ENCODE data around the gene ARHGAP26.

Gene ARHGAP26

GRCh38 chr5:142821034-142821732 lies 51.0 kb downstream of the ARHGAP26 start:
- no peaks in the 10 kb centered on the region for H3K36me3 ChIP-seq (ENCODE audit: control insufficient read depth in 1 of 2, insufficient read depth in 2 of 2, low read length in 2 of 2)
- no peaks in the 10 kb centered on the region for H3K9me3 ChIP-seq (ENCODE audit: control insufficient read depth in 1 of 2, low read length in 2 of 2)
- H3K4me1 ChIP-seq (ENCODE audit: control insufficient read depth in 1 of 2, insufficient read depth in 2 of 2, low read length in 2 of 2): peaks cover 90 to 97% of the 10 kb centered on the region in 2 donors
- peak overlapping the region; percentile 11 for H3K27ac ChIP-seq (ENCODE audit: low read depth, low read length)
- H3K4me3 ChIP-seq (ENCODE audit: low read depth in 1 of 2, low read length in 2 of 2): peak overlapping the region in 1 of 2 donors; percentile 36
- H3K27me3 ChIP-seq (ENCODE audit: control insufficient read depth in 1 of 2, insufficient read depth in 2 of 2, low read length in 2 of 2): no peaks in the 10 kb centered on the region
- H3K9ac ChIP-seq (ENCODE audit: low read depth in 1 of 2, low read length in 2 of 2): no peak overlapping the region

- no peaks in the 10 kb centered on the region for H3K9me3 ChIP-seq (ENCODE audit: control insufficient read depth in 1 of 2, low read length in 2 of 2)
- H3K27me3 ChIP-seq (ENCODE audit: control insufficient read depth in 1 of 2, insufficient read depth in 2 of 2, low read length in 2 of 2): no peaks in the 10 kb centered on the region
- peaks cover 90 to 97% of the 10 kb centered on the region in 2 donors for H3K4me1 ChIP-seq (ENCODE audit: control insufficient read depth in 1 of 2, insufficient read depth in 2 of 2, low read length in 2 of 2)
- no peak overlapping the region for H3K4me3 ChIP-seq (ENCODE audit: low read depth in 1 of 2, low read length in 2 of 2)
- H3K36me3 ChIP-seq (ENCODE audit: control insufficient read depth in 1 of 2, insufficient read depth in 2 of 2, low read length in 2 of 2): no peaks in the 10 kb centered on the region
- H3K9ac ChIP-seq (ENCODE audit: low read depth in 1 of 2, low read length in 2 of 2): no peak overlapping the region
- H3K27ac ChIP-seq (ENCODE audit: low read depth, low read length): no peak overlapping the region
Observed at GRCh38 chr5:142821733-142822487, 51.7 kb downstream of the ARHGAP26 start.

GRCh38 chr5:142823126-142823525 lies 52.9 kb downstream of the ARHGAP26 start:
- Histone ChIP-seq H3K9ac (ENCODE audit: low read depth in 1 of 2, low read length in 2 of 2) (no peak overlapping the region), H3K36me3 (ENCODE audit: control insufficient read depth in 1 of 2, insufficient read depth in 2 of 2, low read length in 2 of 2) (no peaks in the 10 kb centered on the region), H3K27ac (ENCODE audit: low read depth, low read length) (no peak overlapping the region), H3K27me3 (ENCODE audit: control insufficient read depth in 1 of 2, insufficient read depth in 2 of 2, low read length in 2 of 2) (no peaks in the 10 kb centered on the region), H3K9me3 (ENCODE audit: control insufficient read depth in 1 of 2, low read length in 2 of 2) (no peaks in the 10 kb centered on the region), H3K4me1 (ENCODE audit: control insufficient read depth in 1 of 2, insufficient read depth in 2 of 2, low read length in 2 of 2) (peaks cover 87 to 97% of the 10 kb centered on the region in 2 donors), H3K4me3 (ENCODE audit: low read depth in 1 of 2, low read length in 2 of 2) (no peak overlapping the region)

DNA sequence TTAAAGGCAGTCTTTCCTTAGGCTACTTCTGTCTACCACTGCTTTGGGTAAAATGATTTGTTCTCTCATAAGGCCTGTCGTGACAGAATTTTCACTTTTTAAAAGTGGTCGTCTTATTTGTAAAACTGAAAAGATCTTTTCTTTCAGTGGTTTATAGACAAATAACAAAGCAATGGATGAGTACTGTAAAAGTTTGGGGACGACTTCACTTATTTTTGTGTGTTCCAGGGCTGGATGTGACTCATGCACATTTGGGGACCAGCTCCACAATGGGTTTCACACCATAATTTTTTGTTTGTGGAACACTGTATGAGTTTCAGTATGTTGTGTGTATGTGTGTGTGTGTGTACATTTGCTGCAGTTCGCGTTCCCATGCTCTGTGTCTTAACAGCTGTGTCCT lies 53.6 kb downstream of the ARHGAP26 start:
- no peaks in the 10 kb centered on the region for H3K27me3 ChIP-seq (ENCODE audit: control insufficient read depth in 1 of 2, insufficient read depth in 2 of 2, low read length in 2 of 2)
- H3K9ac ChIP-seq (ENCODE audit: low read depth in 1 of 2, low read length in 2 of 2): no peak overlapping the region
- no peaks in the 10 kb centered on the region for H3K9me3 ChIP-seq (ENCODE audit: control insufficient read depth in 1 of 2, low read length in 2 of 2)
- H3K36me3 ChIP-seq (ENCODE audit: control insufficient read depth in 1 of 2, insufficient read depth in 2 of 2, low read length in 2 of 2): no peaks in the 10 kb centered on the region
- H3K4me1 ChIP-seq (ENCODE audit: control insufficient read depth in 1 of 2, insufficient read depth in 2 of 2, low read length in 2 of 2): peaks cover 83 to 95% of the 10 kb centered on the region in 2 donors
- no peak overlapping the region for H3K27ac ChIP-seq (ENCODE audit: low read depth, low read length)
- no peak overlapping the region for H3K4me3 ChIP-seq (ENCODE audit: low read depth in 1 of 2, low read length in 2 of 2)

DNA sequence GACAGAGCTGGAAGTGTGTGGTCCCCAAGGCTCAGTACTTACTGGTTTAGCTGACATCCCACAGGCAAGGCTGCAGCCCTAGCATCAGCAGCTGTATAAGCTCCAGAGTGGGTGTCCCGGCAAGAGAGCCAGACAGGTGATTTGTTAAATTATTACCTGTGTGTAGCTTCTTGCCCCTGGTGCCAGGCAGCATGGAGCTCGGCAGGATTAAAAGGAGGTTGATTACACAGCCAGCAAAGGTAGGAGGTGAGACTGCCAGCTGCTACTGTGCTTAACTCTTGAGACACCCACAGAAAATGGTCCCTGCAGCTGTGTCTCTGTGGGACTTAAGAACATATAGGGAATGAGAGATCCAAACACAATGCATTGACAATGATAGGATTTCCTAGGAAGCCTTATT lies 54.2 kb downstream of the ARHGAP26 start:
- Histone ChIP-seq H3K36me3 (ENCODE audit: control insufficient read depth in 1 of 2, insufficient read depth in 2 of 2, low read length in 2 of 2) (no peaks in the 10 kb centered on the region), H3K9me3 (ENCODE audit: control insufficient read depth in 1 of 2, low read length in 2 of 2) (no peaks in the 10 kb centered on the region), H3K4me1 (ENCODE audit: control insufficient read depth in 1 of 2, insufficient read depth in 2 of 2, low read length in 2 of 2) (peaks cover 82 to 95% of the 10 kb centered on the region in 2 donors), H3K4me3 (ENCODE audit: low read depth in 1 of 2, low read length in 2 of 2) (no peak overlapping the region), H3K27ac (ENCODE audit: low read depth, low read length) (no peak overlapping the region), H3K9ac (ENCODE audit: low read depth in 1 of 2, low read length in 2 of 2) (no peak overlapping the region), H3K27me3 (ENCODE audit: control insufficient read depth in 1 of 2, insufficient read depth in 2 of 2, low read length in 2 of 2) (no peaks in the 10 kb centered on the region)

DNA sequence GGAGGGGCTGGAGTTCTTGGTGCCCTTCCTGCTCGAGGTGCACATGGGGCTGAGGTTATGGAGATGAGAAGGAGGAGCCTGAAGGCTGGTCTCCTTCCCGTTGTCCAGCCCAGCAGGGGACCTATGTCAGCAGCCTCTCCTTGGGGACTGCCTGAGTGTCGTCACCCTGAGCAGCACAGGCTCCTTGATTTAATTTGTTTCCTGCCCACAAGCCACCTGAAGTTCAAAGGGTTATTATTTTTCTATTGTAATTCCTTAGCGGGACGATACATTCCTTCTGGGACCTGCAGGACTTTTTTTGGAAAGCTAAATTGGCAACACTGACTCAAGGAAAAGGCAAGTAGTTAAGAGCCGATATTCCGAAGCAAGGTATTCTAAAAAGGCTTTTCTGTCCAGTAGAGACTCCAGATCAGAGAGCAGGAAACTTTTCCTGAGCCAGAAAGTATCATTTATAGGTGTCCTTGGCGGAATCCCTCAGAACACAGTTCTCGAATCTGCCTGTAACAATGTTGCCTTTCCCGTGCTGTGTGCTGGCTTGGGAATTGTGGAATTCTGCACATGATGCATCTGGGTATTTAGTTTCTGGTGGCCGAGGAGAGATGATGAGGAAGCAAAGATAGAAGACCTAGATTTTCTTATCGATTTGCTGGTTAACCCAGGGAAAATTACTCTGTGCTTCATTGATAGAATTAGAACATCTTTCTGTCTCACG lies 55.4 kb downstream of the ARHGAP26 start:
- Histone ChIP-seq H3K4me1 (ENCODE audit: control insufficient read depth in 1 of 2, insufficient read depth in 2 of 2, low read length in 2 of 2) (peaks cover 72 to 83% of the 10 kb centered on the region in 2 donors), H3K4me3 (ENCODE audit: low read depth in 1 of 2, low read length in 2 of 2) (no peak overlapping the region), H3K27ac (ENCODE audit: low read depth, low read length) (no peak overlapping the region), H3K9ac (ENCODE audit: low read depth in 1 of 2, low read length in 2 of 2) (no peak overlapping the region), H3K9me3 (ENCODE audit: control insufficient read depth in 1 of 2, low read length in 2 of 2) (no peaks in the 10 kb centered on the region), H3K27me3 (ENCODE audit: control insufficient read depth in 1 of 2, insufficient read depth in 2 of 2, low read length in 2 of 2) (no peaks in the 10 kb centered on the region), H3K36me3 (ENCODE audit: control insufficient read depth in 1 of 2, insufficient read depth in 2 of 2, low read length in 2 of 2) (no peaks in the 10 kb centered on the region)

DNA sequence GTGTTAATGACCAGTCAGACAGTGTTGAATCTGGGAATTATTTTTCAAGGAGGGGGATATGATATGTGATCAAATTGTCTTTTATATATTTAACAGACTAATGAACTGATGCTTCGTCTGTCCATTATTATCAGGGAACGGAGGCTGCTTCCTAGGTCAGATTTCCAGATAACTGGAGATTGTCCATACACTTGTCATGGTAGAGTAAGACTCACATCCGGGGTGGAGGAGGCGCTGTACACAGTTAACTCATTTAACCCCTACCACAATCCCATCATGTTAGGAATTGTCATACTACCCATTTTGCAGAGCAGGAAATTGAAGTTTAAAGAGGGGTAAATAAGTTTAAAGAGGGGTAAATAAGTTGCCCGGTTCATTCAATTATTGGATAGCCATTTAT lies 55.9 kb downstream of the ARHGAP26 start:
- no peaks in the 10 kb centered on the region for H3K27me3 ChIP-seq (ENCODE audit: control insufficient read depth in 1 of 2, insufficient read depth in 2 of 2, low read length in 2 of 2)
- H3K4me3 ChIP-seq (ENCODE audit: low read depth in 1 of 2, low read length in 2 of 2): no peak overlapping the region
- H3K9me3 ChIP-seq (ENCODE audit: control insufficient read depth in 1 of 2, low read length in 2 of 2): no peaks in the 10 kb centered on the region
- no peak overlapping the region for H3K9ac ChIP-seq (ENCODE audit: low read depth in 1 of 2, low read length in 2 of 2)
- H3K27ac ChIP-seq (ENCODE audit: low read depth, low read length): no peak overlapping the region
- peaks cover 68 to 78% of the 10 kb centered on the region in 2 donors for H3K4me1 ChIP-seq (ENCODE audit: control insufficient read depth in 1 of 2, insufficient read depth in 2 of 2, low read length in 2 of 2)
- H3K36me3 ChIP-seq (ENCODE audit: control insufficient read depth in 1 of 2, insufficient read depth in 2 of 2, low read length in 2 of 2): no peaks in the 10 kb centered on the region

DNA sequence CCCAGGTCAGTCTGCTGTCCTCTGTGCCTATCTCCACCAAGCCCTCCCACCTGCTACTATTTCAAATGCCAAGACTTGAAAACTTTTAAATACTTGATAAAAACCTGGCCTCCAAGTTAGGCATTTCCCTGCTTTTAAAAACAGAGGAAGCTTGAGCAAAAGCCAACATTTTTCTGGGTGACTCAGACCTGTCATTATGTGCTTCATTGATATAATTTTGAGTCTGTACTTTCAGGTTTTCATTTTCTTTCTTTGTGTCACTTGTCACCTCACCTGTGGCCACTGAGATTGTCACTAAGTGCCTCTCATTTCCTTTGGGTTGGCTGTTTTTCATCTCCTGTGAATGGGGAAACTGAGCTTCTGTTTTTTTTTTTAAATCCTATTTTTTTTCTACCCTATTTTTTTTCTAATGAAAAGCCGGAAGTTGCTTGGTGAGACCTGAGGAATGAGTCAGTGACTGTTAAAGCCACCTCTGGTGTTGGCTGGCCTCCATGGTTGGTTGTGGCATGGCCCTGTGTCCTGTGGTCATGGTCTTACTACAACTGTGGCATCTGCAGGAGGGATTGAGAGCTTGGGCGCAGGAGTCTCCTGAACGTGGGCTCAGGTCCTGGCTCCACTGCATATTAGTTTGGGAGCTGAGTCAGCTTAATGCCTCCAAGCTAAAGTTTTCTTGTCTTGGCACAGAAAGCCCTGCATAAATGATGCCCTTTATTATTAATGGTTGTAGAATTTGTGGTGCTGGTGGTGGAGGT lies 56.7 kb downstream of the ARHGAP26 start:
- no peak overlapping the region for H3K27ac ChIP-seq (ENCODE audit: low read depth, low read length)
- H3K4me1 ChIP-seq (ENCODE audit: control insufficient read depth in 1 of 2, insufficient read depth in 2 of 2, low read length in 2 of 2): peaks cover 60 to 69% of the 10 kb centered on the region in 2 donors

GRCh38 chr5:142827934-142828576 lies 57.9 kb downstream of the ARHGAP26 start:
- H3K9ac ChIP-seq (ENCODE audit: low read depth in 1 of 2, low read length in 2 of 2): no peak overlapping the region
- H3K27ac ChIP-seq (ENCODE audit: low read depth, low read length): no peak overlapping the region
- H3K4me1 ChIP-seq (ENCODE audit: control insufficient read depth in 1 of 2, insufficient read depth in 2 of 2, low read length in 2 of 2): peaks cover 57 to 65% of the 10 kb centered on the region in 2 donors

More for the DNA sequence above, 56.7 kb downstream of the ARHGAP26 start:
- Histone ChIP-seq H3K9me3 (ENCODE audit: control insufficient read depth in 1 of 2, low read length in 2 of 2) (no peaks in the 10 kb centered on the region), H3K27me3 (ENCODE audit: control insufficient read depth in 1 of 2, insufficient read depth in 2 of 2, low read length in 2 of 2) (no peaks in the 10 kb centered on the region), H3K4me3 (ENCODE audit: low read depth in 1 of 2, low read length in 2 of 2) (no peak overlapping the region), H3K36me3 (ENCODE audit: control insufficient read depth in 1 of 2, insufficient read depth in 2 of 2, low read length in 2 of 2) (no peaks in the 10 kb centered on the region), H3K9ac (ENCODE audit: low read depth in 1 of 2, low read length in 2 of 2) (no peak overlapping the region)

More at GRCh38 chr5:142827934-142828576, 57.9 kb downstream of the ARHGAP26 start:
- Histone ChIP-seq H3K27me3 (ENCODE audit: control insufficient read depth in 1 of 2, insufficient read depth in 2 of 2, low read length in 2 of 2) (no peaks in the 10 kb centered on the region), H3K4me3 (ENCODE audit: low read depth in 1 of 2, low read length in 2 of 2) (no peak overlapping the region), H3K9me3 (ENCODE audit: control insufficient read depth in 1 of 2, low read length in 2 of 2) (no peaks in the 10 kb centered on the region), H3K36me3 (ENCODE audit: control insufficient read depth in 1 of 2, insufficient read depth in 2 of 2, low read length in 2 of 2) (no peaks in the 10 kb centered on the region)

All from duodenal mucosa (tissue), 2 donors.